ENCODE measurements around the gene PNCK.

PNCK gene

DNA sequence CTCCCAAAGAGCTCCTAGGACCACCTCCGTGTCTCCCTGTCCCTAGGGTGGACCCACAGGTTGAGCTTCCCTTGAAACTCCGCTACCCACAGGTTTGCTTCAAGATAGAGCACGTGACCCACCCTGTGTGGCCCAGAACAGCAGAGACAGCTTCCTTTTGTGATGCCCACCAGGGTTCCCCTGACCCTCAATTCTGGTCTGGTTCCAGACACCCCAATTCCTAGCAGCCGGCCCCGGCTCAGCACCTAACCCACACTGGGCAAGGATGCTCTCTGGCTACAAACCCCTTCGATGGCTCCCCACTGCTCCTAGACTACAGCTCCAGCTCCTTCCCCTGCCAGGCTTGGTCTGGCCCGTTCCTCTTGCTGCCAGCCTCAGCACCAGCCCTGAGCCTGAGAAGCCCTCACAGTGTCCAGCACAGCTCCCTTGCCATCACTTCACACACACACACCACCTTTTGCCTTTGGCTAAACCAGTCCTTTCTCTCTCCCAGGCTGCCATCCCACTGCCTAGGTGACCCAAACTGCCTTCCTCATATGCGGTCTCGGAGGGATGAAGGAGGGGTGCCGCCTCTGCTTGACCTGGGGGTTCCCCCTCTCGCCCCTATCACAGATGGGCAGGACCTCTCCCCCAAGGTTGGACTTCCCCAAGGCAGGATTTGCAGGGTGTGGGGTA, 6.2 kb downstream of the PNCK start:
- in situ Hi-C loops (cut with HindIII; ENCODE audit: low sequenced_read_pairs): no loop called here
- TF ChIP-seq, protein P1, sequence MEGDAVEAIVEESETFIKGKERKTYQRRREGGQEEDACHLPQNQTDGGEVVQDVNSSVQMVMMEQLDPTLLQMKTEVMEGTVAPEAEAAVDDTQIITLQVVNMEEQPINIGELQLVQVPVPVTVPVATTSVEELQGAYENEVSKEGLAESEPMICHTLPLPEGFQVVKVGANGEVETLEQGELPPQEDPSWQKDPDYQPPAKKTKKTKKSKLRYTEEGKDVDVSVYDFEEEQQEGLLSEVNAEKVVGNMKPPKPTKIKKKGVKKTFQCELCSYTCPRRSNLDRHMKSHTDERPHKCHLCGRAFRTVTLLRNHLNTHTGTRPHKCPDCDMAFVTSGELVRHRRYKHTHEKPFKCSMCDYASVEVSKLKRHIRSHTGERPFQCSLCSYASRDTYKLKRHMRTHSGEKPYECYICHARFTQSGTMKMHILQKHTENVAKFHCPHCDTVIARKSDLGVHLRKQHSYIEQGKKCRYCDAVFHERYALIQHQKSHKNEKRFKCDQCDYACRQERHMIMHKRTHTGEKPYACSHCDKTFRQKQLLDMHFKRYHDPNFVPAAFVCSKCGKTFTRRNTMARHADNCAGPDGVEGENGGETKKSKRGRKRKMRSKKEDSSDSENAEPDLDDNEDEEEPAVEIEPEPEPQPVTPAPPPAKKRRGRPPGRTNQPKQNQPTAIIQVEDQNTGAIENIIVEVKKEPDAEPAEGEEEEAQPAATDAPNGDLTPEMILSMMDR (IDR thresholded peaks at IDR 0.05; ENCODE audit: low read depth, low read length, missing control alignments): no peak
- H3K4me3 ChIP-seq (ENCODE audit: low read depth, low read length): no peak overlapping the region
- no peak for DNase-seq (ENCODE audit: low read depth)

DNA sequence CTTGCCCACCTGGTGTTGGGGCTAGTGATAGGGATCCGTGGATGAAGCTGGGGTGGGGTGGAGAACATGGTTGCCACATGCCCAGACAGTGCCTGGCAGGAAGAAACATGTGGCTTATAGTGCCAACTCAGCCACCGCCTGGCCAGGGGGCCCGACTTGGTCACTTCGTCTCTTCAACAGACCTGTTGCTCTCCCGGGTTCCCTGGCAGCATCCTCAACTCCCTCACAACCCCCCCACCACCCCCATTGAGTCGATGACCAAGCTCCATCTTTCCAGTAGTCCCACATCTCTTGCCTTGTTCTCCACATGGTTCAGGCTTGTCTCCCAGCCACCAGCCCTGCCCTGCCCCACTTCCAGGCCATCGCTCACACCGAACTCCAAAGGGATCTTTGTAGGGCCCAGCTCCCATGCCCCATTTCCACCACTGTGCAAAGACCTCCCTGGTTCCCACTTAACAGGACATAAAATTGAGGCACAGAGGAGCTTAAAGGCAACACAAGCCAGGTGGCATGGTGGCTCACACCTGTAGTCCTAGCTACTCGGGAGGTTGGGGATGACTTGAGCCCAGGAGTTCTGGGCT, 7.8 kb downstream of the PNCK start:
- no peak overlapping the region for H3K4me3 ChIP-seq (ENCODE audit: low read depth, low read length)
- TF ChIP-seq, protein P1 (IDR thresholded peaks at IDR 0.05; ENCODE audit: low read depth, low read length, missing control alignments): no peak

GRCh38 chrX:153662266-153662665, 11.3 kb downstream of the PNCK start:
- TF ChIP-seq, protein P1 (IDR thresholded peaks at IDR 0.05; ENCODE audit: low read depth, low read length, missing control alignments): peak; percentile 34
- DNase-seq (ENCODE audit: low read depth): no peak
- in situ Hi-C loops (cut with HindIII; ENCODE audit: low sequenced_read_pairs): no loop called here
- no peak overlapping the region for H3K4me3 ChIP-seq (ENCODE audit: low read depth, low read length)

More for the DNA sequence above, 7.8 kb downstream of the PNCK start:
- in situ Hi-C loops (cut with HindIII; ENCODE audit: low sequenced_read_pairs): no loop called here
- DNase-seq (ENCODE audit: low read depth): no peak

- TF ChIP-seq, protein P1 (IDR thresholded peaks at IDR 0.05; ENCODE audit: low read depth, low read length, missing control alignments): no peak
- H3K4me3 ChIP-seq (ENCODE audit: low read depth, low read length): no peak overlapping the region
- no peak for DNase-seq (ENCODE audit: low read depth)
- in situ Hi-C loops (cut with HindIII; ENCODE audit: low sequenced_read_pairs): no loop called here
Measured at GRCh38 chrX:153659268-153659667, 14.3 kb downstream of the PNCK start.

- no peak overlapping the region for H3K4me3 ChIP-seq (ENCODE audit: low read depth, low read length)
- DNase-seq (ENCODE audit: low read depth): no peak
- TF ChIP-seq, protein P1 (IDR thresholded peaks at IDR 0.05; ENCODE audit: low read depth, low read length, missing control alignments): no peak
- in situ Hi-C loops (cut with HindIII; ENCODE audit: low sequenced_read_pairs): no loop called here
Measured at GRCh38 chrX:153657161-153657560, 16.5 kb downstream of the PNCK start.

- TF ChIP-seq, protein P1 (IDR thresholded peaks at IDR 0.05; ENCODE audit: low read depth, low read length, missing control alignments): no peak
- in situ Hi-C loops (cut with HindIII; ENCODE audit: low sequenced_read_pairs): no loop called here
- DNase-seq (ENCODE audit: low read depth): no peak
- no peak overlapping the region for H3K4me3 ChIP-seq (ENCODE audit: low read depth, low read length)
Measured at GRCh38 chrX:153653556-153653955, 20.1 kb downstream of the PNCK start.
